HG02973 (cell line): ENCODE measurements around the gene NCLN.
"Not testable (repeated sequence)": the region's sequence is repeated elsewhere in the genome, so short reads cannot be mapped to it uniquely, and the experiment has no call there.

Experiments used
- ATAC-seq: cut with Tn5 transposase; IDR thresholded peaks from one replicate; pipeline ENCODE4 v1.9.1; 2021; ENCODE audit warnings: moderate library complexity; ENCODE audit not compliant: unreplicated experiment

The NCLN gene

GRCh38 chr19:3221576-3221975, 35.8 kb downstream of the NCLN start:
- not testable (repeated sequence) for ATAC-seq

GRCh38 chr19:3222709-3223108, 37.0 kb downstream of the NCLN start:
- ATAC-seq, result no peak

GRCh38 chr19:3224346-3225168, 38.8 kb downstream of the NCLN start, which contains the start of gene CELF5:
TSS of gene CELF5 (plus strand) at chr19:3224661. CDS start at chr19:3224740, 79 bp downstream.
- no peak for ATAC-seq

GRCh38 chr19:3225169-3225485, 39.4 kb downstream of the NCLN start:
- ATAC-seq, result no peak

- no peak for ATAC-seq
Observed at GRCh38 chr19:3225677-3226093, 40.0 kb downstream of the NCLN start.

GRCh38 chr19:3227054-3227626, 41.4 kb downstream of the NCLN start:
- ATAC-seq, result no peak

GRCh38 chr19:3229346-3229743, 43.6 kb downstream of the NCLN start:
- ATAC-seq, result no peak

GRCh38 chr19:3229888-3230496, 44.3 kb downstream of the NCLN start:
- no peak for ATAC-seq

GRCh38 chr19:3231288-3231687, 45.6 kb downstream of the NCLN start:
- ATAC-seq, result no peak

- no peak for ATAC-seq
Observed at GRCh38 chr19:3233116-3233515, 47.4 kb downstream of the NCLN start.

- no peak for ATAC-seq
Observed at GRCh38 chr19:3233831-3234230, 48.1 kb downstream of the NCLN start.

- no peak for ATAC-seq
Observed at GRCh38 chr19:3234800-3235199, 49.1 kb downstream of the NCLN start.

- ATAC-seq, result not testable (repeated sequence)
Observed at GRCh38 chr19:3235604-3236003, 49.9 kb downstream of the NCLN start.

- no peak for ATAC-seq
Observed at GRCh38 chr19:3236272-3236671, 50.5 kb downstream of the NCLN start.

- no peak for ATAC-seq
Observed at GRCh38 chr19:3238066-3238561, 52.4 kb downstream of the NCLN start.

- no peak for ATAC-seq
Observed at GRCh38 chr19:3239367-3239766, 53.6 kb downstream of the NCLN start.

- ATAC-seq, result no peak
Observed at GRCh38 chr19:3243819-3244700, 58.3 kb downstream of the NCLN start.

GRCh38 chr19:3245050-3245449, 59.3 kb downstream of the NCLN start:
- no peak for ATAC-seq

GRCh38 chr19:3248728-3249326, 63.1 kb downstream of the NCLN start:
- no peak for ATAC-seq

GRCh38 chr19:3249408-3249807, 63.7 kb downstream of the NCLN start:
- ATAC-seq, result no peak

- ATAC-seq, result no peak
Observed at GRCh38 chr19:3250675-3251074, 64.9 kb downstream of the NCLN start.
